Lower leg skin (tissue), 4 donors: ENCODE measurements around the gene RAB34. TPM values are rescaled to one million over a fixed set of nuclear protein-coding genes. Genes with fewer than 3 reads are reported as not detected.

Source experiments
- DNase-seq, 2 donors: peaks; one replicate each; pipeline ENCODE4 v3.0.0-alpha.2; 2019; ENCODE audit warnings: low spot score in 2 of 2
- H3K4me3 ChIP-seq: fragments of 200-600 bp; sonication (generic); 2 replicates; pipeline ENCODE4 v1.5.1; 2017; ENCODE audit warnings: mild to moderate bottlenecking, low read depth; ENCODE audit not compliant: poor library complexity, severe bottlenecking
- POLR2A ChIP-seq, 2 donors: fragments of 450-650 bp; IDR thresholded peaks; one replicate each; pipeline ENCODE4 v1.6.1; 2016 to 2017; ENCODE audit warnings: antibody characterized with exemption in 2 of 2, mild to moderate bottlenecking in 1 of 2, moderate library complexity in 1 of 2
- WGBS, 2 donors: methylation state at CpG; one replicate each; pipeline ENCODE4 v1.1.5; 2018; 5-methylcytosine and 5-hydroxymethylcytosine counted together
- intact Hi-C: fragments of 100-400 bp; cut with DNase I; formaldehyde crosslinking; loops from one replicate; pipeline ENCODE4 v1.15.0; 2023; ENCODE audit warnings: low total_unique reads
- total RNA-seq, 4 donors: library from RNA; depleted of rRNA; stranded (reverse); fragments of >200 nt; gene quantifications; one replicate each; pipeline ENCODE4 v1.1.0, GENCODE V29; 2016
- TF ChIP-seq, protein P1 (sequence below), 3 donors: fragments of 450-650 bp; IDR thresholded peaks; one replicate each; pipeline ENCODE4 v1.5.1; 2016; ENCODE audit warnings: antibody characterized with exemption in 3 of 3, mild to moderate bottlenecking in 3 of 3, moderate library complexity in 2 of 3

Gene RAB34
- total RNA-seq, 4 donors from 2014 or later, result 76.6 to 138 (median 103) TPM

DNA sequence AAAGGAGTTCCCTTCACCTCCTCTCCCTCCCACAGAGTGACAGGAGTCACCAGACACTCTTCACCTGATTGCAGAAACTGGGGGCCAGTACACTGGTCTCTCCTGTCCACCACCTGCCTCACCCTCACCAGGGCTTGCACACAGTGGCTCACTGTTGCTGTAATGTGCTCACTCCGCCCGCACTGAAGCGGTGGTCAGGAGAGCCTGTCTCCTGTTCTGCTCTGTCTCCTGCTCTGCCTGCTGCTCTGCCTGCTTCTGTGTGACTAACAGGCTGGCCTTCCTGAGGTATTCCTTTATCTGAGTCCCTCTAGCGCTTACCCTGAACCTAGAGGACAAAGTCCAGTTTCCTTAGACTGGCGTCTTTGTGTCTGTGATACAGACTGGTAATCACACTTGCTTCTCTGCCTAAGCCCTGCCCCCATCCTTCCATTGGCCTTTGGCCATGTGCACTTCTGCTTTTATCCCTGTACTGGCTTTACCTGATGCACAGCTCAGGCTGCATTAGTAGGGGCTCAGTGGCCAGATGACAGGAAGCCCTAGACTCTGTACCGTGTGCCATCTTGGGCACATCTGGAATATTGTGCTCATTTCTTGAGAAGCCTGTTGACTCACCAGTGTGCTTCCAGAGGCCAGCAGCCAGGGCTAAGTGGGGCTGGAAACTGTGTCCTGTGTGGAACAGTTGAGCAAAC is 19.3 kb downstream of the RAB34 start:
- DNase-seq, result no peak
- no peak overlapping the region for H3K4me3 ChIP-seq
- TF ChIP-seq, protein P1, sequence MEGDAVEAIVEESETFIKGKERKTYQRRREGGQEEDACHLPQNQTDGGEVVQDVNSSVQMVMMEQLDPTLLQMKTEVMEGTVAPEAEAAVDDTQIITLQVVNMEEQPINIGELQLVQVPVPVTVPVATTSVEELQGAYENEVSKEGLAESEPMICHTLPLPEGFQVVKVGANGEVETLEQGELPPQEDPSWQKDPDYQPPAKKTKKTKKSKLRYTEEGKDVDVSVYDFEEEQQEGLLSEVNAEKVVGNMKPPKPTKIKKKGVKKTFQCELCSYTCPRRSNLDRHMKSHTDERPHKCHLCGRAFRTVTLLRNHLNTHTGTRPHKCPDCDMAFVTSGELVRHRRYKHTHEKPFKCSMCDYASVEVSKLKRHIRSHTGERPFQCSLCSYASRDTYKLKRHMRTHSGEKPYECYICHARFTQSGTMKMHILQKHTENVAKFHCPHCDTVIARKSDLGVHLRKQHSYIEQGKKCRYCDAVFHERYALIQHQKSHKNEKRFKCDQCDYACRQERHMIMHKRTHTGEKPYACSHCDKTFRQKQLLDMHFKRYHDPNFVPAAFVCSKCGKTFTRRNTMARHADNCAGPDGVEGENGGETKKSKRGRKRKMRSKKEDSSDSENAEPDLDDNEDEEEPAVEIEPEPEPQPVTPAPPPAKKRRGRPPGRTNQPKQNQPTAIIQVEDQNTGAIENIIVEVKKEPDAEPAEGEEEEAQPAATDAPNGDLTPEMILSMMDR (IDR thresholded peaks at IDR 0.05), result no peak
- TF ChIP-seq POLR2A (IDR thresholded peaks at IDR 0.05), result no peak
- intact Hi-C loops, result no loop called here
- 94 to 95% methylated on average over 6 of the region's 6 CpGs for WGBS, 2 donors

DNA sequence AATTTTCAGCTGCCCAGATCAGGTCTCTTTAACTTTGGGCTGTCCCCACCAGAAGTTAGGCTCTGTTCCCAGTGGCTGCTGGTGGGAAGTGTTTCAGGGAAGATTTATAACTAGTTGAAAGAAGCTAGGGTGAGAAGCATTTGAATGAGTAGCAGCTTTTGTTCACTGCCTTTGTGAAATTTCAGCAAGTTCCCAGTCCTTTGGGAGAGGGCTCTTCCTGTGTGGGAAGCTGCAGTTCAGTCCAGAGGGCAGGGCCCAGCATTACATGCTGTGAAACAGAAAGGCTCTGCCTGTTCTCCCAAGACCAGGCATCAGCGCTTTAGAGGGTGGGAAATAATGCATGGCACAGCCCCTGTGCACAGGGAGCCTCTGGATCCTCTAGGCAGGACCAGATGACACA is 23.8 kb downstream of the RAB34 start:
- WGBS, 2 donors, result 53 to 93% methylated on average over 1 of the region's 1 CpG
- TF ChIP-seq, protein P1 (IDR thresholded peaks at IDR 0.05), result no peak
- TF ChIP-seq POLR2A (IDR thresholded peaks at IDR 0.05), result no peak
- no peak for DNase-seq
- intact Hi-C loops, result no loop called here
- no peak overlapping the region for H3K4me3 ChIP-seq

DNA sequence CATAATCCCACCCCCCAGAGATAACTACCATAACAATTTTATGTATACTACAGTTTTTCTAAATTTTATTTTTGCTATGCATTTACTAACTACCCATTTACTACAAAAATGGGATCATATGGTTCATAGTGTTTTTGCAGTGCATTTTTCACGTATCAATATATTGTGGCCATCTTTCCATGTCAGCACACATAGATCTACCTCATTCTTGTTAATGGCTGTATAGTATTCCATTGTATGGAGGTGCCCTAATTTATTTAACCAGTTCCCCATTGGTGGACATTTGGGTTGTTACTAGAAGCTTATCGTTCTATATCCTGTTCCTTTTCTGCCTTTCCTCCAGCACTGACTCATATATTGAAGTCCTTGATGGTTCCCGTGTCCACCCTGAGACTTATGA is 28.7 kb downstream of the RAB34 start:
- no peak overlapping the region for H3K4me3 ChIP-seq
- DNase-seq, result no peak
- 96 to 98% methylated on average over 3 of the region's 3 CpGs for WGBS, 2 donors
- TF ChIP-seq POLR2A (IDR thresholded peaks at IDR 0.05), result no peak
- TF ChIP-seq, protein P1 (IDR thresholded peaks at IDR 0.05), result no peak
- intact Hi-C loops, result no loop called here

DNA sequence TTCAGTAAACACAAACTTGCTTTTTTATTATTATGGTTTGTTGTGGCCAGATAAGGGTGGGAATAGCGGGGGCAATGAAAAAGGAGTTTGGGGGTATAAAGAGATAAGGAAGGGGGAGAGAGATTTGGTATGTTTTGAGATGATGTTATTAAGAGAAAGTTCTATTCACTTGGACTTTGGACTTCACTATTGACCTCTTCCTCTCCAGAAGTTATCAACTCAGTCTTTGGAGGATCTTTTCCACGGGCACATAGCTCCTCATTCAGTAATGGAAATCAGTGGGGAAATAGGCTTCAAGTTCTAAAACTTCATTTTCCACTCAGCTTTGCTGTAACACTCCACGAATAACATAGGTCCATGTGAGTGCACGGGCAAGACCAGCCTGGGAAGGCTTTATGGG is 29.2 kb downstream of the RAB34 start:
- DNase-seq, result no peak
- intact Hi-C loops, result no loop called here
- no peak overlapping the region for H3K4me3 ChIP-seq
- 97 to 98% methylated on average over 4 of the region's 4 CpGs for WGBS, 2 donors
- TF ChIP-seq, protein P1 (IDR thresholded peaks at IDR 0.05), result no peak
- no peak for TF ChIP-seq POLR2A (IDR thresholded peaks at IDR 0.05)

DNA sequence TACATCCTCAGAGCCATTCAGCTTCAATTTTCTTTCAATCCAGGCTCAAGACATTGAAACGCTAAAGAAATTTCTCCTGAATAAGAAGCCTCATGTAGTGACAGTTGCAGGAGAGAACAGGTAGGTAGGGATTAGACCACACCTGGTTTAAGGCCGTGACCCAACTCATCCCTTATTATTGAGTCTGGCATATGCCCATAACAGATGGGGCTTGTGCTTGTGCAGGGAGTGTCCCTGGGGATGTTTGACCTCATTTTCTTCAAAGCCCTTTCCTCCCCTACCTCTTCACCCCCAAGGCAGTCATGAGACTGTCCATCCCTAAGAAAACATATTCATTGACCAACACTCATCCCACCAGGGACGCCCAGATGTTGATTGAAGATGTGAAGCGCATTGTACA is 31.4 kb downstream of the RAB34 start:
- 74 to 80% methylated on average over 4 of the region's 4 CpGs for WGBS, 2 donors

More for the DNA sequence above, 31.4 kb downstream of the RAB34 start:
- intact Hi-C loops, result no loop called here
- TF ChIP-seq POLR2A (IDR thresholded peaks at IDR 0.05), result no peak
- TF ChIP-seq, protein P1 (IDR thresholded peaks at IDR 0.05), result no peak
- no peak overlapping the region for H3K4me3 ChIP-seq
- DNase-seq, result no peak
